GM12878 (cell line): ENCODE results near the gene HNRNPF. TPM values are rescaled to one million over a fixed set of nuclear protein-coding genes. Genes with fewer than 3 reads are reported as not detected.

Experiments
- ATAC-seq: fragments of 200-7000 bp; cut with Tn5 transposase; 3 replicates; pipeline ENCODE4 v1.9.1; 2020; ENCODE audit warnings: mild to moderate bottlenecking, moderate library complexity
- BruUV-seq: library from RNA; stranded (reverse); fragments of 400-500 nt; replicated peaks from 2 replicates; lab custom pipeline; 2021; lab: Mats Ljungman, UMichigan
- CTCF ChIA-PET: fragments of 300-600 bp; sonication (Branson Sonifier 250); formaldehyde crosslinking; extraction: SDS; loops from one replicate; lab custom pipeline; 2021; ENCODE audit warnings: inconsistent platforms; lab: Yijun Ruan, JAX
- POLR2A ChIA-PET: fragments of 350-600 bp; formaldehyde crosslinking; extraction: SDS; loops from one replicate; lab custom pipeline; 2021; ENCODE audit warnings: inconsistent platforms; lab: Charles Lee
- RAD21 ChIA-PET: fragments of 300-600 bp; sonication (Branson Sonifier 250); formaldehyde crosslinking; loops from one replicate; lab custom pipeline; 2023; ENCODE audit warnings: antibody characterized with exemption; ENCODE audit not compliant: unreplicated experiment; lab: Charles Lee
- SMC1A ChIA-PET: fragments of 300-600 bp; sonication (Branson Sonifier 250); formaldehyde crosslinking; loops from one replicate; lab custom pipeline; 2023; ENCODE audit not compliant: unreplicated experiment, uncharacterized antibody; lab: Charles Lee
- DNase-seq: peaks from one replicate; pipeline ENCODE4 v3.0.0-alpha.2; 2011; ENCODE audit warnings: low read depth, low spot score
- FAIRE-seq: peaks from 3 replicates; lab custom pipeline; 2011; peaks lifted over from hg19 to GRCh38; lab: Jason Lieb, UNC
- H2AFZ ChIP-seq: 2 replicates; pipeline ENCODE4 v1.6.0; 2011; ENCODE audit warnings: low read depth, low read length, control low read depth; ENCODE audit not compliant: control insufficient read depth
- H3K27ac ChIP-seq: 2 replicates; pipeline ENCODE4 v1.5.1; 2011; ENCODE audit warnings: control low read depth; ENCODE audit not compliant: control insufficient read depth, insufficient read depth
- H3K27me3 ChIP-seq, 2 experiments: replicated peaks in 1 of 2; 2 replicates each; pipeline versions ENCODE4 v1.6.0 to v1.6.1; 2011; ENCODE audit warnings: low read length in 1 of 2; ENCODE audit not compliant: control insufficient read depth in 2 of 2, insufficient read depth in 2 of 2
- H3K36me3 ChIP-seq, 2 experiments: 2 replicates each; pipeline ENCODE4 v1.5.1; 2011; ENCODE audit warnings: low read length in 1 of 2; ENCODE audit not compliant: control insufficient read depth in 2 of 2, insufficient read depth in 2 of 2
- H3K4me1 ChIP-seq: 2 replicates; pipeline ENCODE4 v1.6.1; 2011; ENCODE audit warnings: mild to moderate bottlenecking, low read length, moderate library complexity, mixed read lengths; ENCODE audit not compliant: control insufficient read depth, insufficient read depth
- H3K4me2 ChIP-seq: 2 replicates; pipeline ENCODE4 v1.6.0; 2011; ENCODE audit warnings: control low read depth; ENCODE audit not compliant: control insufficient read depth, insufficient read depth
- H3K4me3 ChIP-seq: fragments of 200-600 bp; sonication (generic); 2 replicates; pipeline ENCODE4 v1.5.1; 2016
- H3K79me2 ChIP-seq: 2 replicates; pipeline ENCODE4 v1.6.0; 2011; ENCODE audit warnings: low read length; ENCODE audit not compliant: control insufficient read depth, insufficient read depth
- H3K9ac ChIP-seq: 2 replicates; pipeline ENCODE4 v1.8.0; 2011; ENCODE audit warnings: low read length, control low read depth, mixed read lengths; ENCODE audit not compliant: control insufficient read depth, insufficient read depth
- H3K9me3 ChIP-seq: replicated peaks from 3 replicates; pipeline ENCODE4 v1.5.1; 2011; ENCODE audit warnings: mild to moderate bottlenecking, low read length; ENCODE audit not compliant: control insufficient read depth, insufficient read depth
- H4K20me1 ChIP-seq: 2 replicates; pipeline ENCODE4 v1.6.0; 2011; ENCODE audit not compliant: control insufficient read depth, insufficient read depth
- BMI1 ChIP-seq: fragments of 450-650 bp; IDR thresholded peaks from 2 replicates; pipeline ENCODE4 v1.6.1; 2016; ENCODE audit warnings: mild to moderate bottlenecking, moderate library complexity, borderline replicate concordance
- EED ChIP-seq: sonication (generic); IDR thresholded peaks from 2 replicates; pipeline ENCODE4 v1.6.1; 2016; ENCODE audit warnings: antibody characterized with exemption, low read depth
- IRF3 ChIP-seq: fragments of 450-650 bp; IDR thresholded peaks from 2 replicates; pipeline ENCODE4 v1.6.1; 2014; ENCODE audit warnings: mild to moderate bottlenecking
- JUNB ChIP-seq: IDR thresholded peaks from 2 replicates; pipeline ENCODE4 v1.6.1; 2016; ENCODE audit warnings: antibody characterized with exemption, mild to moderate bottlenecking
- KLF5 ChIP-seq: fragments of 450-650 bp; IDR thresholded peaks from 2 replicates; pipeline ENCODE4 v1.6.1; 2014; ENCODE audit warnings: mild to moderate bottlenecking; ENCODE audit not compliant: partially characterized antibody
- SMARCA5 ChIP-seq: fragments of 450-650 bp; IDR thresholded peaks from 2 replicates; pipeline ENCODE4 v1.6.1; 2017; ENCODE audit warnings: mild to moderate bottlenecking
- TARDBP ChIP-seq: IDR thresholded peaks from 2 replicates; pipeline ENCODE4 v1.6.1; 2016; ENCODE audit warnings: borderline replicate concordance
- TCF12 ChIP-seq: IDR thresholded peaks from 2 replicates; pipeline ENCODE4 v1.6.1; 2011; ENCODE audit warnings: low read depth, mild to moderate bottlenecking, low read length
- WRNIP1 ChIP-seq: IDR thresholded peaks from 2 replicates; pipeline ENCODE4 v1.6.1; 2011; ENCODE audit warnings: low read depth, low read length, improper control_type of control experiment, borderline replicate concordance
- ZSCAN29 ChIP-seq: fragments of 450-650 bp; IDR thresholded peaks from 2 replicates; pipeline ENCODE4 v1.6.1; 2017; ENCODE audit warnings: mild to moderate bottlenecking, moderate library complexity
- WGBS: methylation state at CpG from one replicate; pipeline ENCODE4 v1.1.6; 2016; ENCODE audit warnings: low lambda C conversion rate; ENCODE audit not compliant: insufficient replicate concordance, insufficient coverage; ENCODE audit errors: missing lambda C conversion rate; 5-methylcytosine and 5-hydroxymethylcytosine counted together
- in situ Hi-C: fragments of 300-500 bp; cut with MboI; formaldehyde crosslinking; loops from 9 replicates; pipeline ENCODE4 v1.14.3; 2018; ENCODE audit warnings: mixed read lengths
- intact Hi-C: fragments of 100-400 bp; cut with micrococcal nuclease; formaldehyde crosslinking; loops from one replicate; pipeline ENCODE4 v1.14.2; 2022; ENCODE audit not compliant: unreplicated experiment
- polyA plus RNA-seq, 11 experiments: library from polyadenylated mRNA; depleted of rRNA in 4 of 11; unstranded in 6 of 11; stranded (reverse) in 5 of 11; fragments of >200 nt; fragmentation: Nextera tagmentation in 4 of 11; fragmentation: Illumina TruSeq in 1 of 11; extraction: Ambion mirVana in 4 of 11; extraction: Trizol in 1 of 11; gene quantifications; 1 replicate in 1 of 11; 2 replicates in 10 of 11; pipeline versions ENCODE4 v1.2.1 to v1.2.3, GENCODE V29; 2011 to 2016; ENCODE audit warnings: inconsistent platforms in 2 of 11, missing spikeins in 2 of 11, low read depth in 1 of 11
- total RNA-seq, 4 experiments: library from RNA; depleted of rRNA in 3 of 4; stranded (reverse); fragments of >200 nt in 3 of 4; fragmentation: Illumina TruSeq in 1 of 4; extraction: Trizol in 1 of 4; gene quantifications; 2 replicates each; pipeline versions ENCODE4 v1.2.1 to v1.2.3, GENCODE V29; 2013 to 2021

HNRNPF gene
- total and polyA plus RNA-seq, 10 of the 15 experiments (the other 5 are each of a cell fraction or from before 2014, with no cell fraction given) = 156 to 373 (median 293) TPM

DNA sequence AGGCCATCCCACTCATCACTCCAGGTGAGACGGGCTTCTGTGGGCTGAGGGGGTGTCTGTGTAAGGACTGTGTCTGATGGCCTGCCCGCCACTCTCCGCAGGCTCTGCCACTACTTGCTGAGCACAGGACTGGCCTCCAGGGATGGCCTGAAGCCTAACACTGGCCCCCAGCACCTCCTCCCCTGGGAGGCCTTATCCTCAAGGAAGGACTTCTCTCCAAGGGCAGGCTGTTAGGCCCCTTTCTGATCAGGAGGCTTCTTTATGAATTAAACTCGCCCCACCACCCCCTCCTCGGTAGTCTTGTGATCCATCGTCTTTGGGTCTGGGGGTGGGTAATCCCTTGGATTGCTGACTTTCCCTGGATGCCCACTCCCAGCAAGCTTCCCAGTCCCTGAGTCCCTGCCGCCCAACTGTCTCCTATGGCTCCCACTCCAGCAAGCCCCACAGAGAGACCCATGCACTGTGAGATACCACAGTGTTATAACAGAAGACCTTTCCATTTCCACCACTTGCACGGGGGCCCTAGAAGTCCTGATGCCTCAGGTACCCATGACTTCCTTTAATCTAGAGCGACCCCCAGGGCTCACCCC, 32.8 kb downstream of the HNRNPF start:
- Histone ChIP-seq H3K27me3 (no peaks in the 10 kb centered on the region; a peak in 1 of 4 replicates), H3K9ac (no peak overlapping the region), H3K4me1 (no peaks in the 10 kb centered on the region), H3K4me2 (no peak overlapping the region), H3K4me3 (no peak overlapping the region), H3K9me3 (no peaks in the 10 kb centered on the region), H3K79me2 (no peaks in the 10 kb centered on the region), H4K20me1 (no peaks in the 10 kb centered on the region), H3K27ac (no peak overlapping the region), H3K36me3 (no peaks in the 10 kb centered on the region), H2AFZ (no peak overlapping the region)
- SMC1A ChIA-PET = no interaction called here
- ATAC-seq (no peak), FAIRE-seq (no peak), DNase-seq (no peak)
- no TSS peak for BruUV-seq
- 51% methylated on average over 9 of the region's 9 CpGs for WGBS
- CTCF ChIA-PET = interaction anchor here (0.6 to 1.0 kb wide), 2 partner anchors 85 to 405 kb away, joined by 3 read pairs; no protein-coding TSS in a partner anchor
- POLR2A ChIA-PET = no interaction called here
- intact Hi-C loops (no loop called here), in situ Hi-C loops (loop anchor here (25.0 kb wide), 2 partner anchors 89 to 589 kb away; partner anchors contain the start of gene BMS1)
- RAD21 ChIA-PET = interaction anchor here (1.0 kb wide), 1 partner anchor 83 kb away, joined by 3 read pairs; no protein-coding TSS in a partner anchor
- TF ChIP-seq EED = no peak

- POLR2A ChIA-PET = interaction anchor here (0.7 kb wide), 1 partner anchor 10 kb away, joined by 6 read pairs; no protein-coding TSS in a partner anchor
- RAD21 ChIA-PET = no interaction called here
- H3K27ac ChIP-seq = no peak overlapping the region
- TF ChIP-seq WRNIP1 (no peak), KLF5 (no peak), ZSCAN29 (no peak), BMI1 (no peak), IRF3 (no peak), TARDBP (no peak), TCF12 (no peak), JUNB (no peak), SMARCA5 (no peak)
- TF ChIP-seq, all 136 proteins: peak for 0
- Histone ChIP-seq H2AFZ (no peak overlapping the region), H3K4me2 (no peak overlapping the region), H3K9ac (no peak overlapping the region), H4K20me1 (no peaks in the 10 kb centered on the region), H3K36me3 (no peaks in the 10 kb centered on the region), H3K4me3 (no peak overlapping the region), H3K9me3 (no peaks in the 10 kb centered on the region), H3K4me1 (no peaks in the 10 kb centered on the region), H3K79me2 (no peaks in the 10 kb centered on the region), H3K27me3 (no peaks in the 10 kb centered on the region; a peak in 1 of 4 replicates)
- in situ Hi-C loops = loop anchor here (25.0 kb wide), 2 partner anchors 88 to 588 kb away; partner anchors contain the start of gene BMS1
- ChIA-PET SMC1A (no interaction called here), CTCF (interaction anchor here (0.6 kb wide), 1 partner anchor 404 kb away, joined by 3 read pairs; no protein-coding TSS in a partner anchor)
- WGBS = 65% methylated on average over 12 of the region's 12 CpGs
- FAIRE-seq (no peak), ATAC-seq (no peak), DNase-seq (no peak)
- BruUV-seq = no TSS peak
- intact Hi-C loops = no loop called here
These were observed 33.5 kb downstream of the HNRNPF start for GRCh38 chr10:43375401-43376020.
